ENCODE results near the gene FOXP1.

Gene FOXP1

GRCh38 chr3:71046791-71047190 lies 536.7 kb downstream of the FOXP1 start:
- H3K27me3 ChIP-seq (replicated peaks; ENCODE audit: control insufficient read depth, insufficient read depth, low read length), result no peaks in the 10 kb centered on the region
- no peak for TF ChIP-seq CTCF (IDR thresholded peaks at IDR 0.05; ENCODE audit: insufficient read depth, low read length, poor library complexity, severe bottlenecking)
- no peaks in the 10 kb centered on the region for H3K36me3 ChIP-seq (ENCODE audit: control insufficient read depth, insufficient read depth, low read length)
- H3K4me3 ChIP-seq (replicated peaks; ENCODE audit: low read depth, low read length), result no peak overlapping the region
- no peak for DNase-seq (ENCODE audit: extremely low read depth, insufficient read length)

- TF ChIP-seq CTCF (IDR thresholded peaks at IDR 0.05; ENCODE audit: insufficient read depth, low read length, poor library complexity, severe bottlenecking), result no peak
- Histone ChIP-seq H3K4me3 (replicated peaks; ENCODE audit: low read depth, low read length) (no peak overlapping the region), H3K27me3 (replicated peaks; ENCODE audit: control insufficient read depth, insufficient read depth, low read length) (no peaks in the 10 kb centered on the region), H3K36me3 (ENCODE audit: control insufficient read depth, insufficient read depth, low read length) (no peaks in the 10 kb centered on the region)
- no peak for DNase-seq (ENCODE audit: extremely low read depth, insufficient read length)
Observed at GRCh38 chr3:71045917-71046282, 537.6 kb downstream of the FOXP1 start.

GRCh38 chr3:71045212-71045916 lies 538.2 kb downstream of the FOXP1 start:
- TF ChIP-seq CTCF (IDR thresholded peaks at IDR 0.05; ENCODE audit: insufficient read depth, low read length, poor library complexity, severe bottlenecking), result no peak
- DNase-seq (ENCODE audit: extremely low read depth, insufficient read length), result no peak
- Histone ChIP-seq H3K36me3 (ENCODE audit: control insufficient read depth, insufficient read depth, low read length) (no peaks in the 10 kb centered on the region), H3K4me3 (replicated peaks; ENCODE audit: low read depth, low read length) (no peak overlapping the region), H3K27me3 (replicated peaks; ENCODE audit: control insufficient read depth, insufficient read depth, low read length) (no peaks in the 10 kb centered on the region)

GRCh38 chr3:71042759-71043158 lies 540.8 kb downstream of the FOXP1 start:
- H3K4me3 ChIP-seq (replicated peaks; ENCODE audit: low read depth, low read length), result no peak overlapping the region
- TF ChIP-seq CTCF (IDR thresholded peaks at IDR 0.05; ENCODE audit: insufficient read depth, low read length, poor library complexity, severe bottlenecking), result no peak
- no peaks in the 10 kb centered on the region for H3K36me3 ChIP-seq (ENCODE audit: control insufficient read depth, insufficient read depth, low read length)
- no peaks in the 10 kb centered on the region for H3K27me3 ChIP-seq (replicated peaks; ENCODE audit: control insufficient read depth, insufficient read depth, low read length)
- DNase-seq (ENCODE audit: extremely low read depth, insufficient read length), result no peak

GRCh38 chr3:71041371-71041770 lies 542.2 kb downstream of the FOXP1 start:
- Histone ChIP-seq H3K36me3 (ENCODE audit: control insufficient read depth, insufficient read depth, low read length) (no peaks in the 10 kb centered on the region), H3K4me3 (replicated peaks; ENCODE audit: low read depth, low read length) (no peak overlapping the region), H3K27me3 (replicated peaks; ENCODE audit: control insufficient read depth, insufficient read depth, low read length) (no peaks in the 10 kb centered on the region)
- no peak for TF ChIP-seq CTCF (IDR thresholded peaks at IDR 0.05; ENCODE audit: insufficient read depth, low read length, poor library complexity, severe bottlenecking)
- no peak for DNase-seq (ENCODE audit: extremely low read depth, insufficient read length)

- Histone ChIP-seq H3K27me3 (replicated peaks; ENCODE audit: control insufficient read depth, insufficient read depth, low read length) (no peaks in the 10 kb centered on the region), H3K36me3 (ENCODE audit: control insufficient read depth, insufficient read depth, low read length) (no peaks in the 10 kb centered on the region), H3K4me3 (replicated peaks; ENCODE audit: low read depth, low read length) (no peak overlapping the region)
- TF ChIP-seq CTCF (IDR thresholded peaks at IDR 0.05; ENCODE audit: insufficient read depth, low read length, poor library complexity, severe bottlenecking), result no peak
- DNase-seq (ENCODE audit: extremely low read depth, insufficient read length), result no peak
Observed at GRCh38 chr3:71039332-71039731, 544.2 kb downstream of the FOXP1 start.
